Lower leg skin (tissue), 3 donors: ENCODE data around the gene PPP1R17.

Source experiments
- CTCF ChIP-seq, 3 donors: fragments of 450-650 bp; IDR thresholded peaks; one replicate each; pipeline ENCODE4 v1.5.1; 2016; ENCODE audit warnings: antibody characterized with exemption in 3 of 3, mild to moderate bottlenecking in 3 of 3, moderate library complexity in 2 of 3
- POLR2A ChIP-seq, 2 donors: fragments of 450-650 bp; IDR thresholded peaks; one replicate each; pipeline ENCODE4 v1.6.1; 2016 to 2017; ENCODE audit warnings: antibody characterized with exemption in 2 of 2, mild to moderate bottlenecking in 1 of 2, moderate library complexity in 1 of 2

GRCh38 chr7:31705377-31705776, 18.4 kb downstream of the PPP1R17 start:
- TF ChIP-seq CTCF (IDR thresholded peaks at IDR 0.05) (no peak), POLR2A (IDR thresholded peaks at IDR 0.05) (no peak)
